ENCODE results near the gene TTLL9. TPM values are rescaled to one million over a fixed set of nuclear protein-coding genes. Genes with fewer than 3 reads are reported as not detected.

The TTLL9 gene
- total RNA-seq, 1 donor = 0.09 TPM

DNA sequence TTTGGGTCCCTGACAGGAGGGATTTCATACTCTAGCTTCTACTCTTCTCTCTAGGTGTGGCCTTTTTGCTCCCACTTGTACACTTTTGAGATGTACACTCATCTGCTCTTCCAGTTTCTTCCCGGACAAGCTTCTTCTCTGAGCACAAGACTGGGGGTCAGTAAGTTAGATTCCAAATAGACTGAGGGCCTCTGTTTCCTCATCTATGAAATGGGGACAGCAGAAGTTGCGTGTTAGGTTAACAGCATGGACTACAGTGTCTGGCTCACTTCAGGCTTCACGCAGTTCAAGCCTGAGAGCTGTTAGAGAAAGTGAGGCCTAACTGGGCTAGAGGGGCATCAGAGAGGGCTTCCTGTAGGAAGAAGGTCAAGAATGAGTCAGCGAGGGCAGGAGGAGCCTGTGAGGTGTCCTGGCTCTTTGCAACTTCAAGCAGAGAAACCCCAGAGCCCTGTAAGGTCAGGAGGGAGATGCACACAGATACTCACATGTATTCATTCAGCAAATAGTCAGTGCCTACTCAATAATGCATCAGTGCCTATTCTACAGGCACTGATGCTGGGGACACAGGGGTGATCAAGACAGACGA lies 118.1 kb downstream of the TTLL9 start:
- no peak for DNase-seq (ENCODE audit: low read depth)
- H3K4me3 ChIP-seq (ENCODE audit: low read depth, low read length) = no peak overlapping the region
- TF ChIP-seq, protein P1, sequence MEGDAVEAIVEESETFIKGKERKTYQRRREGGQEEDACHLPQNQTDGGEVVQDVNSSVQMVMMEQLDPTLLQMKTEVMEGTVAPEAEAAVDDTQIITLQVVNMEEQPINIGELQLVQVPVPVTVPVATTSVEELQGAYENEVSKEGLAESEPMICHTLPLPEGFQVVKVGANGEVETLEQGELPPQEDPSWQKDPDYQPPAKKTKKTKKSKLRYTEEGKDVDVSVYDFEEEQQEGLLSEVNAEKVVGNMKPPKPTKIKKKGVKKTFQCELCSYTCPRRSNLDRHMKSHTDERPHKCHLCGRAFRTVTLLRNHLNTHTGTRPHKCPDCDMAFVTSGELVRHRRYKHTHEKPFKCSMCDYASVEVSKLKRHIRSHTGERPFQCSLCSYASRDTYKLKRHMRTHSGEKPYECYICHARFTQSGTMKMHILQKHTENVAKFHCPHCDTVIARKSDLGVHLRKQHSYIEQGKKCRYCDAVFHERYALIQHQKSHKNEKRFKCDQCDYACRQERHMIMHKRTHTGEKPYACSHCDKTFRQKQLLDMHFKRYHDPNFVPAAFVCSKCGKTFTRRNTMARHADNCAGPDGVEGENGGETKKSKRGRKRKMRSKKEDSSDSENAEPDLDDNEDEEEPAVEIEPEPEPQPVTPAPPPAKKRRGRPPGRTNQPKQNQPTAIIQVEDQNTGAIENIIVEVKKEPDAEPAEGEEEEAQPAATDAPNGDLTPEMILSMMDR (IDR thresholded peaks at IDR 0.05; ENCODE audit: insufficient read depth, low read length) = no peak

DNA sequence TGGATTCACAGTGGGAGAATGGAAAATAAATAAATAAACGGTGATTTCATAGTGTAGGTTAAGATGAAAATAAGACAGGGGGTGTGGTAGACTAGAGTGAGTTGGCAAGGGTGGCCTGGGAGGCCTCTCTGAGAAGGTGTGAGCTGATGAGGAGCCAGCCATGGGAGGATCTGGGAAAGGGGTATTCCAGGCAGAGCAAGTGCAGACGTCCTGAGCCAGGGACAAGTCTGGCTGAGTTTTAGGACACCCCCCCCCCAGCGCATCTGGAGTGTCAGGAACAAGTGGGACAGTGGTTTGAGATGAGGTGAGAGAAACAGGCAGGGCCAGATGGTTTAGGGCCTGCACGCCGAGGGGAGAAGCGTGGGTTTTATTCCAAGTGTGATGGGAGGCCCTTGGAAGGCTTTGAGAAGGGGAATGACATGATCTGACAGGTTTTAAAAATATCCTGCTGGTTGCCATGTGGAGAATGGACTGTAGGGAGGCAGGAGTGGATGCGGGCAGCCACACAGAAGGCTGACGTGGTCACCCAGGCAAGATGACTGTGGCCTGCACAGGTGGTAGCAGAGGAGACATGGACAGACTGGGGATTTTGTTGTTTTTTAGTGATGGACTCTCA lies 118.7 kb downstream of the TTLL9 start:
- DNase-seq (ENCODE audit: low read depth) = no peak
- H3K4me3 ChIP-seq (ENCODE audit: low read depth, low read length) = no peak overlapping the region
- TF ChIP-seq, protein P1 (IDR thresholded peaks at IDR 0.05; ENCODE audit: insufficient read depth, low read length) = no peak

DNA sequence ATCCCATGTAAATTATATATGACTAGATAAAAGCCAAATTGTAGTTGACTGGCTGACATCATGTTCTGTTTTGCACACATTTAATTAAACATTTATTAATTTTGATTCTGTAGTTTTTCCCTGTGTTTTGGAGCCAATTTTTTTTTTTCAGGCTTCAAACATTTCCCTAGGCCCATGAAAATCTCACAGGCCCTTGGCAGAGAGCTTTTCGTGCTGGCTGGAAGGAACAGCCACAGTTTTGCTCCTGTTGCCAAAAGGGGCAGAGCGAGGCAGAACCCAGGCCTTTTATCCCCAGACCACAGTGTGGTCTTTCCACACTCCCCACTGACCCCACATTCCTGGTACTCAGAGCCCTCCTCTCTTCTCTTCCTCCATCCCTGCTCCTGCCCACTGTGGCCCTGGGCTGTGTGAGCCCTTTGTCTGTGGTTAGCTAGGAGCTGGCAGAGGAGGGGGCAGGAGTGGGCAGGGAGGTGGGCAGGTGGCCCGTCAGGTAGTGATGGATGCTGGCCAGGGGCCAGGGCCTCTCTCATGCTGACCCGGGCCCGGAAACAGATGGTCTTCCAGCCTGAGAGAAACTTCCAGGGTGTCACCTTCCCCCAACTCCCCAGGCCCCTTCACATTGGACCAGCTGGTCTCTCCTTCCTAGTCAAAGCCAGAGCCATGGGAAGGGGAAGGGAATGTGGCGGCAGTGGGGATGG lies 120.4 kb downstream of the TTLL9 start:
- H3K4me3 ChIP-seq (ENCODE audit: low read depth, low read length) = no peak overlapping the region
- no peak for DNase-seq (ENCODE audit: low read depth)
- TF ChIP-seq, protein P1 (IDR thresholded peaks at IDR 0.05; ENCODE audit: insufficient read depth, low read length) = no peak

DNA sequence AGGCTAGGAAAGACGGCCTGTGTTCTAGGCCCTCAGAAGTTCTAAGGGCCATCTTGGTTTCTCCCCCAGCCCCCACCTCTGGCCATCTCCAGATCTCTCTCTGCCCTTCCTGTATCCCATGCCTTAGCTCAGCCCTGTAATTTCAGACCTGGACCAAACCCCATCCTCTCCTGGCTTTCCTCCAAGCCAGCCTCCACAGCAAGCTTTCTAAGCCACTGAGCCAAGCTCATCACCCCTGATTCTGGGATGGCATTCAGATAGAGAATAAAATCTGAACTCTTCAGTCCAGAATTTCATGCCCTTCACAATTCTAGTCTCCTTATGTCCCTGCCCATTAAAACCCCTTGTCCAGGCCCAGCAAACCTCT lies 120.9 kb downstream of the TTLL9 start:
- H3K4me3 ChIP-seq (ENCODE audit: low read depth, low read length) = no peak overlapping the region
- TF ChIP-seq, protein P1 (IDR thresholded peaks at IDR 0.05; ENCODE audit: insufficient read depth, low read length) = no peak
- DNase-seq (ENCODE audit: low read depth) = no peak

DNA sequence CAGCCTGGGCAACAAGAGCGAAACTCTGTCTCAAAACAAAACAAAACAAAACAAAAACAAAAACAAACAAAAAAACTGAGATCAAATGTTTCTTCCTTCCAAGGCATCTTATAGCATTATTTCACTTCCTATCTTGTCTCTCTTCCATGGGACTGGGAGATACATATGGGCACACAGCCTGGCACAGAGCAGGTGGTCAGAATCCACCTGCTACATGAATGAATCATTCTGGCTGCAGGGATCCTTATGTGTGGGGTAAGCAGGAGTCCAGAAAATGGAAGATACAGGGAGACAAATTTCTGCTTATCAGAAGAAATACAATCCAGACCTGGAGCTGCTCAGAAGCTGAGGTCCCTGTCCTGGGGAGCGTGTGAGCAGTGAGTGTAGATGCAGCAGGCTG lies 121.7 kb downstream of the TTLL9 start:
- no peak for DNase-seq (ENCODE audit: low read depth)
- TF ChIP-seq, protein P1 (IDR thresholded peaks at IDR 0.05; ENCODE audit: insufficient read depth, low read length) = no peak
- H3K4me3 ChIP-seq (ENCODE audit: low read depth, low read length) = no peak overlapping the region

Small RNA genes within 50 kb of the gene (small RNA-seq; reads per million reads assigned to genes)
- gene RNU1-94P = 0.70 reads per million, percentile 13 among the genes with 10 or more reads in this experiment

Other genes starting within 250 kb of the TTLL9 start
- not detected in 2 replicates for gene COX4I2, start 232.7 kb upstream of the TTLL9 start, total RNA-seq (ENCODE audit: low replicate concordance)
- 59.9 and 101 TPM in 2 replicates for gene BCL2L1, start 147.8 kb upstream of the TTLL9 start, total RNA-seq (ENCODE audit: low replicate concordance)
- 6.2 and 91.1 TPM in 2 replicates for gene TPX2, start 131.3 kb upstream of the TTLL9 start, total RNA-seq (ENCODE audit: low replicate concordance)
- 0.18 TPM in 1 of 2 replicates, not detected in the other for gene MYLK2, start 51.3 kb upstream of the TTLL9 start, total RNA-seq (ENCODE audit: low replicate concordance)
- gene FOXS1, start 25.0 kb upstream of the TTLL9 start, total RNA-seq (ENCODE audit: low replicate concordance) = 2.3 TPM in 1 of 2 replicates, not detected in the other
- gene DUSP15, start 107 bp upstream of the TTLL9 start, total RNA-seq (ENCODE audit: low replicate concordance) = 9.9 TPM in 1 of 2 replicates, not detected in the other
- 3.0 and 3.8 TPM in 2 replicates for gene PDRG1, start 81.4 kb downstream of the TTLL9 start, total RNA-seq (ENCODE audit: low replicate concordance)
- gene XKR7, start 97.5 kb downstream of the TTLL9 start, total RNA-seq (ENCODE audit: low replicate concordance) = not detected in 2 replicates
- gene CCM2L, start 139.8 kb downstream of the TTLL9 start, total RNA-seq (ENCODE audit: low replicate concordance) = not detected in 2 replicates
- gene HCK, start 181.6 kb downstream of the TTLL9 start, total RNA-seq (ENCODE audit: low replicate concordance) = not detected in 2 replicates
- 20.0 and 41.1 TPM in 2 replicates for gene TM9SF4, start 239.1 kb downstream of the TTLL9 start, total RNA-seq (ENCODE audit: low replicate concordance)

Data from fibroblast of the aortic adventitia (primary cell).